Stimulated activated CD8-positive, alpha-beta memory T cell treated with anti-CD3 and anti-CD28 coated beads, Interleukin-12 subunit alpha, Interleukin-12 subunit beta, amount 100 ng/mL, for 24 hours (primary cell): Measurements from ENCODE around the gene ZNF630.
"Not testable (repeated sequence)": the region's sequence is repeated elsewhere in the genome, so short reads cannot be mapped to it uniquely, and the experiment has no call there.

ENCODE experiments used
- DNase-seq: peaks from one replicate; pipeline ENCODE4 v3.0.0-alpha.2; 2020; ENCODE audit errors: extremely low read depth

The ZNF630 gene

DNA sequence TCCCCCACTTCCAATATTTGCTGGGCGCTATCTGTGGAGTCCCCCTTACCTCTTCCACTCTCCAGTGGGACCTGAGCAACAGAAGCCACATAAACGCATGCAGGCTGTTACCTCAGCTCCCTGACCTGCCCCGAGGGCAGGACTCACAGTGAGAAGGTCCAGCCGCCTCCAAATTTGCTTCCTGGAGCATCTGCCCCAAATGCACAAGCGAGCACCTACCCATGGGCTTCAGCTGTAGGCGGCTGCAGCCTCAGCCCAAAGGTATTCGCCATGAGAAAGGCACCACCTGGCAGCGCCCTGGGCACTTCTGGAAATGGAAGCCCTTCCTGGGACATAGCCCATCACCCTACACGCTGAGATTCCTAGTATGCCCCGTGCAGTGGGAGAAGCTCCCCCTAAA lies 41.2 kb downstream of the ZNF630 start:
- DNase-seq = no peak

- DNase-seq = no peak
Observed at GRCh38 chrX:48028091-48028490, 43.3 kb downstream of the ZNF630 start.

DNA sequence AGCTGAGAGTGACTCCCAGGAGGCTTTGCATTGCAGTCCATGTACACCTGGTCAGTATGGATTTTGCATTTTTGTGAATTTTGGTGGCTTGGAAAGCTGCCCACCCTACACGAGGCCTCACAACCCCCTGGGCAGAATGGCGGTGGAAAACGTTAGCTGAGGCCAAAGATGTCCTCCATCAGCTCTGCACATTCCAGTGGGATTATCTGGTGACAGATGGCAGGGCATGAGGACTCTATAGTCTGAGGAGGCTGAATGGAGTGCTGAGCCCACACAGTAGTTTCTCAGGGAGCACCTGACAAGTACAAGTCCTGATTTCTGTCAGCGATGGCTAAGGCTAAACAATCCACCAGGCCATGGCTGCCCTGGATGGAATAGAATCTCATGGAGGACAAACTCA lies 43.9 kb downstream of the ZNF630 start:
- DNase-seq = not testable (repeated sequence)

DNA sequence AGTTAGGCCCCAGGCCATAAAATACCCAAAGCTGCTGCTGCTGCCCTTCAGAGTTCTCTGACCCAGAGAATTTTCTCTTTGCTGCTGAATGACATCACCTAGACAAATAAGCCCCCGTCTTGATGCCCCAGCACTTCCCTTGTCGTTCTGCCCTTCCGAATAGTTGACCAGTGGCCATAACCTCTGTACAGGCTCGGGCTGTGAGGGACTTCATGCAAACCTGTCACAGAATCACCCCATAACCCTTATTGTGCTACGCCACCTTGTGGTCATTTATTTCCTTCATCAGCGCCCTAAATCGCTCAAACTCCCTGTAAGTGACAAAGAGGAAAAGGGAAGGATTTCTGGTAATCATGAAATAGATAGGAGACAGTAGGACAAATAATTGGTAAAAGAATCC lies 45.9 kb downstream of the ZNF630 start:
- no peak for DNase-seq

DNA sequence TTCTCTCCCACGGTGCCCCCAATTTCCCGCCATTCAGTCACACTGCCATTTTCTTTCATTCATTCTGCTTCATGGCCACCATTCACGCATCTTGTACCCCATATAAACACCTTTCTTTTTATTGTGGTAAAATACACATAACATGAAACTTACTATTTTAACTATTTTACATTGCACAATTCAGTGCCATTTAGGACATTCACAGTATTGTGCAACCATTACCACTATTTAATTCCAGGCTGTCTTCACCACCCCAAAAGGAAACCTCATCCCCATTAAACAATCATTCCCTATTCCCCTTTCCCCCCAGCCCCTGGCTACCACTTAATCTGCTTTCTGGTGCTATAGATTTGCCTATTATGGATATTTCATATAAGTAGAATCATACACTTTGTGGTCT lies 48.7 kb downstream of the ZNF630 start:
- no peak for DNase-seq

DNA sequence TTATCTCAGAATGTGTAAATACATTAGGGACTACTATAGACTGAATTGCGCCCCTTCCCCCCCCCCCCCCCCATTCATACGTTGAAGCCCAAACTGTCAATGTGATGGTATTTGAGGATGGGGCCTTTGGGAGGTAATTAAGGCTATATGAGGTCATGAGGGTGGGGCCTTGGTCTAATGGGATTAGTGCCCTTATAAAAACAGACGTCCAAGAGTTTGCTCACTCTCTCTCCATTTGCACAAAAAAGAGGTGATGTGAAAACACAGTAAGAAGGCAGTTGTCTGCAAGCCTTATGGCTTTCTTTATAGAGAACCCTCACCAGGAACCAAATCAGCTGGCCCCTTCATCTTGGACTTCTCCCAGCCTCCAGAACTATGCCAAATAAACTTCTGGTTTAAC lies 49.3 kb downstream of the ZNF630 start:
- DNase-seq = no peak

DNA sequence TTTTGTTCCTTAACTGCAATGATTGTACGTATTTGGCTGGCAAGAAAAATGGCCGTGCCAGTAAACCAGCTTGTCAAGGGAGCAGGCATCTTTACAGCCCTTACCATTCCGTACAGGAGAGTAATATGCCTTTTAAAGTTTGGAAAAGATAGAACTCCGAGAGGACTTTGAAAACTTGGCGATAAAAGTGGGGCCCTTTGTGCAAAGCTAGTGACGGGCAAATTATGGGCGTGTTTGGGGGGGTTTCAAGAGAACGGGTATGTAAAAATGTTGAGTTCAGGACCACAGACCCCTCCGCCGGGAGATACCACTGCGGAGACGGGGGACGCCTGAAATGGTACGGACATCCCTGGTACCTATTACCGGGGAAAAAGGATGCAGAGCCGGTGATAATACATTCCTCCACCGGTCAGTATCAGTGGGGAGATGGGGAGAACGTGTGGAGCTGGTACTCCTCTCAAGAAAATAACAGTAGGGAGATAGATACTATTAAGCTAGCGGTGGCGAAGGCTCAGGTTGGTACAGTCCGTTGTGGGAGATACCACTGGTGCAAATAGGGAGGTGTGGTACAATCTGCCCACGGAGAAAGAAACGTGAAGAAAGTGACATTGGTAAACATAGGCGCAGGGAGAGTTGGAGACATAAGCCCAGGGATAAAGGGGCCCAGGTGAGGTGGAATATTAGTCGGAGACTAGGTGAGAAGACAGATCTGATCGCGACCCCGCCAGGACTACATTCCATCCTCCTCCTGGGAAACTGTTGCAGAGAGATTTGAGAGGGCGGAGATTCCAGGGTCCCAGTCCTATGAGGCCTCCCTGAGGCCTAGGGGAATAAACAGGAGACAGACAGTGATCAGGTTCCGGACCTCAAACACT lies 50.2 kb downstream of the ZNF630 start:
- no peak for DNase-seq

- DNase-seq = not testable (repeated sequence)
Observed at GRCh38 chrX:48020472-48020871, 51.0 kb downstream of the ZNF630 start.

GRCh38 chrX:48019892-48020291 lies 51.5 kb downstream of the ZNF630 start:
- not testable (repeated sequence) for DNase-seq

GRCh38 chrX:48016583-48017310 lies 54.7 kb downstream of the ZNF630 start:
- not testable (repeated sequence) for DNase-seq

- not testable (repeated sequence) for DNase-seq
Observed at GRCh38 chrX:48009445-48009960, 61.9 kb downstream of the ZNF630 start.
